Ascending aorta (tissue), 2 donors: ENCODE results near the gene PTPRS. TPM values are rescaled to one million over a fixed set of nuclear protein-coding genes. Genes with fewer than 3 reads are reported as not detected.
A peak's percentile ranks its signal among the peaks of the same experiment; 100 is the strongest.

Experiments used
- DNase-seq, 2 donors: peaks; one replicate each; pipeline ENCODE4 v3.0.0-alpha.2; 2019; ENCODE audit warnings: low spot score in 2 of 2
- H3K27ac ChIP-seq, 2 donors: fragments of 200-600 bp; sonication (generic); one replicate each; pipeline ENCODE4 v1.5.1; 2016 to 2017; ENCODE audit warnings: mild to moderate bottlenecking in 1 of 2
- H3K27me3 ChIP-seq: fragments of 200-600 bp; sonication (generic); one replicate; pipeline ENCODE4 v1.5.1; 2017
- H3K36me3 ChIP-seq, 2 donors: fragments of 200-600 bp; sonication (generic); one replicate each; pipeline ENCODE4 v1.5.1; 2016
- H3K4me1 ChIP-seq, 2 donors: fragments of 200-600 bp; sonication (generic); one replicate each; pipeline ENCODE4 v1.5.1; 2016 to 2017; ENCODE audit warnings: mild to moderate bottlenecking in 1 of 2
- H3K4me3 ChIP-seq, 2 donors: fragments of 200-600 bp; sonication (generic); one replicate each; pipeline ENCODE4 v1.5.1; 2016 to 2017; ENCODE audit warnings: mild to moderate bottlenecking in 1 of 2
- H3K9me3 ChIP-seq, 2 donors: fragments of 200-600 bp; sonication (generic); one replicate each; pipeline ENCODE4 v1.5.1; 2016
- CTCF ChIP-seq, 3 experiments: fragments of 200-600 bp in 2 of 3; fragments of 450-650 bp in 1 of 3; sonication (generic) in 2 of 3; IDR thresholded peaks; one replicate each; pipeline ENCODE4 v1.5.1; 2016 to 2019; ENCODE audit warnings: antibody characterized with exemption in 3 of 3, mild to moderate bottlenecking in 1 of 3, moderate library complexity in 1 of 3
- intact Hi-C: fragments of 100-400 bp; cut with DNase I; formaldehyde crosslinking; loops from one replicate; pipeline ENCODE4 v1.15.1; 2023
- total RNA-seq: library from RNA; depleted of rRNA; stranded (reverse); fragments of >200 nt; gene quantifications from one replicate; pipeline ENCODE4 v1.1.0, GENCODE V29; 2016

PTPRS gene
- total RNA-seq, 1 donor from 2014 or later = 517 TPM

DNA sequence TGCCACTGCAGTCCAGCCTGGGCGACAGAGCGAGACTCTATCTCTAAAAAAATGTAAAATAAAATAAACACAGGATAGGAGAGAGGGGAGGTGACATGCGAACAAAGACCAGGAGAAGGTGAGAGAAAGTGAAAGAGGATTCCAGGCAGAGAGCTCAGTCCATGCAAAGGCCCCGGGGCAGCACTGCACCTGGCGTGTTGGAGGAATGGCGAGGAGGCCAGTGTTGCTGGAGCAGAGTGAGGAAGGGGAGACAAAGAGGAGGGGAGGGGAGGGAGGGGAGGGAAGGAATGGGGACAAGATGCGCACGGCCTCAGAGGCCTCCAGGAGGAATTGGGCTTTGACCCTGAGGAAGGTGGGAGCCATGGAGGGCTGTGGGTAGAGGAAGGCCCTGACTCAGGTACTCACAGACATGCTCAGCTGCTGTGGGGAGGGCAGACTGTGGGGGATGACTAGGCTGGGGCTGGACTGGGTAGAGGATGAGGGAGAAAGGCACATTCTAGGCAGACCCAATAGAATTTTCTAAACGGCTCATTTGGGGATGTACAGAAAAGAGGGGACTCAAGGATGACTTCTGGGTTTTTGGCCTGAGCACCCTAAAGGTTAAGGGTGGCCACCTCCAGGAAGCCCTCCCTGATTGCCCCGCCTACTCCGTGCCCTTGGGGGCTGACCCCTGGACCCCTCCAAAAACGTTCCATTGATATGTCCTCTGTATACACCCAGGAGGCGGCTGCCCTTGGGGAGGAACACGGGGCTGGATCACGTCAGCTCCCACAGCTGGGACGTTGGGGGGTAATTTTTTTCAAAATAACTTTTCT lies 43.9 kb downstream of the PTPRS start:
- H3K27me3 ChIP-seq = no peaks in the 10 kb centered on the region
- DNase-seq = no peak
- intact Hi-C loops = loop anchor here (10.0 kb wide), 1 partner anchor 422 kb away; no protein-coding TSS in a partner anchor

DNA sequence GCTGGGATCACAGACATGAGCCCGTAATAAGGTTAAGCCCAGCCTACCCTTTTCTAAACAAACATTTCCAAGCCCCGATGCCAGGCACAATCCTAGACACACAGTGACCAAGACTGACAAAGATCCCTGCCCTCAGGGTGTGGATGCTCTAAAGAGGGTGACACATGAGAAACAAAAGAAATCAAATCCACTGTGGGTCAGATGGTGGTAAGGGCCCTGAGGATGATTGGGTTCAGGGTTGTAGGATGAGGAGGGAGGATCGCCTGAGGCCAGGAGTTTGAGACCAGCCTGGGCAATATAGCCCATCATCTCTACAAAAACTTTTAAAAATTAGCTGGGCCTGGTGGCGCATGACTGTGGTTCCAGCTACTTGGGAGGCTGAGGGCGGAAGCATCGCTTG lies 44.6 kb downstream of the PTPRS start:
- Histone ChIP-seq H3K4me3 (no peak overlapping the region), H3K27me3 (no peaks in the 10 kb centered on the region), H3K36me3 (no peaks in the 10 kb centered on the region), H3K4me1 (peaks cover 8% of the 10 kb centered on the region in 2 donors), H3K9me3 (no peaks in the 10 kb centered on the region), H3K27ac (no peak overlapping the region)
- intact Hi-C loops = loop anchor here (10.0 kb wide), 1 partner anchor 421 kb away; no protein-coding TSS in a partner anchor
- no peak for DNase-seq
- no peak for TF ChIP-seq CTCF (IDR thresholded peaks at IDR 0.05)

More for the DNA sequence above, 43.9 kb downstream of the PTPRS start:
- Histone ChIP-seq H3K4me1 (peaks cover 6 to 7% of the 10 kb centered on the region in 2 donors), H3K36me3 (no peaks in the 10 kb centered on the region), H3K4me3 (no peak overlapping the region), H3K9me3 (no peaks in the 10 kb centered on the region), H3K27ac (no peak overlapping the region)
- TF ChIP-seq CTCF (IDR thresholded peaks at IDR 0.05) = no peak

DNA sequence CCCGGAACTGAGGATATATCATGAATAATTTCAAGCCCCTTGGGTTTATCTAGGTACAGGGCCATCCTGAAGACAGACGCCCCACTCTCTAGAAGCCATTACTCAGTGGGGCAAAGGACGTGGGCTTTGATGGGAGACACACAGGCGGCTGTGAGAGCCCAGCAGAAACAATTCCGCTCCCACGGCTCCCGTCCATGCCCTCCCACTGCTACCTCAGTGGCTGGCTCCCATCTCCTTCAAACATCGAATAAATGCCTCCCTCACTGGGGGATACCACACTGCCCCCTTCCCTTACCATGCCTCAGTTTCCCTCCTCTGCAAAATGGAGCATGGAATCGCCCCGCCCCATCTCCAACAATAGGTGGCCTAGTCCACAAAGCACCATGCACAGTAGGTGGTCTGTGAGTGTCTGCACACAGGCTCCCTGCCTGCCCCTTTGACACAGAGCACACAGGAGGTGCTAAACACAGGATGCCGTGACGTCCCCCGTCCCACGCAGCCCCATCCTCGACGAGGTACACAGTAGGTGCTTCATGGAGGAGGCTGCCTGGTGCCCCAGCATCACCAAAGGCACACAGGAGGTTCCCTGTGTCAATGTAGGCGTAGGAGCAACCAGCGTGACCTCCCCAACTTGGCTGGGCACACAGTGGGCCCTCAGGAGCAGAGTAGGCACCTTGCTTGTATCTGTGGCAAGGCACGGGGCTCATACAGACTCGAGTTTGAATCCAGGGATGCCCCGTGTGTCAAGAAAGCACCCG lies 46.0 kb downstream of the PTPRS start:
- Histone ChIP-seq H3K27me3 (no peaks in the 10 kb centered on the region), H3K4me3 (peak overlapping the region in 1 of 2 donors; percentile 92), H3K9me3 (no peaks in the 10 kb centered on the region), H3K27ac (no peak overlapping the region), H3K36me3 (no peaks in the 10 kb centered on the region), H3K4me1 (peaks cover 8 to 9% of the 10 kb centered on the region in 2 donors)
- DNase-seq = no peak
- TF ChIP-seq CTCF (IDR thresholded peaks at IDR 0.05) = no peak
- intact Hi-C loops = loop anchor here (5.0 to 10.0 kb wide), 2 partner anchors 388 to 420 kb away; partner anchors contain the start of genes HSD11B1L and MICOS13

DNA sequence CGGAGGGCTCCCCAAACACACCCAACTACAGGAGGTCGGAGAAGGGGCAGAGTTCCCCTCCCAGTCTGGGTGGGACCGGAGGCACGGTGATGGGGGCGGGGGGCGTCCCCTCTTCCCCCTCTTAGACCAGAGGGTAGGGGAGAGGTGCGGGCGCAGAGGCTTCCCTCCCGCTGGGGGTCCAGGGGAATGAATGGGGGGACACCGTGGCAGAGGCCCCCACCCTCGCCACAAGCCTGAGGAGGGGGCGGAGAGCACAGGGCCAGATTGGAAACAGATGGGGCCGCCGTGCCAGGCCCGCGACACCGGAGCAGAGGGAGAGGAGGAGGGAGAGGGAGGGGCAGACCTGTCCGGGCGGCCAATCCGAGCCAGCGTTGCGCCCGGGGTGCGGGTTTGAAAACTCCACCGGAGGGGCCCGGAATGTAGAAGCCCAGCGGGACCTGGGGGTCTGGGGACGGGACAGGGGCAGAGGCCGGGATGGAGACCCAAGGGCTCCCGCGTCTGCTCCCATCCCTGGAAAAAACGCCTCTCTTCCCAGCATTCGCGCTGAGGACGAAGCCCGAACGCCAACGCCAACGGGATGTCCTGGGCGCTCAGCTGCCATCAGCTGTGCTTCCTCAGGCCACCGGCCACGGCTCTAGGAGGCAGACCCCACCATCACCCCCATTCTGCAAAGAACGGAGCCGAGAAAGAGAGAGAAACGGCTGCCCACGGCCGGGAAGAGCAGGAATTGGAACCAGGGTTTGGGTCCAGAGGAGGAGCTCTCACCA lies 46.8 kb downstream of the PTPRS start:
- intact Hi-C loops = loop anchor here (1.0 to 10.0 kb wide), 4 partner anchors 43 to 419 kb away; partner anchors contain the start of genes HSD11B1L, MICOS13 and PTPRS
- Histone ChIP-seq H3K9me3 (no peaks in the 10 kb centered on the region), H3K27ac (peak overlapping the region in 1 of 2 donors; percentile 82), H3K4me3 (peak overlapping the region; percentile 46 to 92), H3K27me3 (no peaks in the 10 kb centered on the region), H3K4me1 (peaks cover 8 to 9% of the 10 kb centered on the region in 2 donors), H3K36me3 (no peaks in the 10 kb centered on the region)
- no peak for TF ChIP-seq CTCF (IDR thresholded peaks at IDR 0.05)
- no peak for DNase-seq
